SH-SY5Y (cell line): Measurements from ENCODE around the gene HCFC1.

Experiments used
- GATA2 ChIP-seq: IDR thresholded peaks from 2 replicates; pipeline ENCODE4 v1.6.1; 2011; ENCODE audit warnings: mild to moderate bottlenecking, low read depth, low read length
- GATA3 ChIP-seq: IDR thresholded peaks from 2 replicates; pipeline ENCODE4 v1.6.1; 2011; ENCODE audit warnings: low read depth, mild to moderate bottlenecking, low read length, moderate library complexity

DNA sequence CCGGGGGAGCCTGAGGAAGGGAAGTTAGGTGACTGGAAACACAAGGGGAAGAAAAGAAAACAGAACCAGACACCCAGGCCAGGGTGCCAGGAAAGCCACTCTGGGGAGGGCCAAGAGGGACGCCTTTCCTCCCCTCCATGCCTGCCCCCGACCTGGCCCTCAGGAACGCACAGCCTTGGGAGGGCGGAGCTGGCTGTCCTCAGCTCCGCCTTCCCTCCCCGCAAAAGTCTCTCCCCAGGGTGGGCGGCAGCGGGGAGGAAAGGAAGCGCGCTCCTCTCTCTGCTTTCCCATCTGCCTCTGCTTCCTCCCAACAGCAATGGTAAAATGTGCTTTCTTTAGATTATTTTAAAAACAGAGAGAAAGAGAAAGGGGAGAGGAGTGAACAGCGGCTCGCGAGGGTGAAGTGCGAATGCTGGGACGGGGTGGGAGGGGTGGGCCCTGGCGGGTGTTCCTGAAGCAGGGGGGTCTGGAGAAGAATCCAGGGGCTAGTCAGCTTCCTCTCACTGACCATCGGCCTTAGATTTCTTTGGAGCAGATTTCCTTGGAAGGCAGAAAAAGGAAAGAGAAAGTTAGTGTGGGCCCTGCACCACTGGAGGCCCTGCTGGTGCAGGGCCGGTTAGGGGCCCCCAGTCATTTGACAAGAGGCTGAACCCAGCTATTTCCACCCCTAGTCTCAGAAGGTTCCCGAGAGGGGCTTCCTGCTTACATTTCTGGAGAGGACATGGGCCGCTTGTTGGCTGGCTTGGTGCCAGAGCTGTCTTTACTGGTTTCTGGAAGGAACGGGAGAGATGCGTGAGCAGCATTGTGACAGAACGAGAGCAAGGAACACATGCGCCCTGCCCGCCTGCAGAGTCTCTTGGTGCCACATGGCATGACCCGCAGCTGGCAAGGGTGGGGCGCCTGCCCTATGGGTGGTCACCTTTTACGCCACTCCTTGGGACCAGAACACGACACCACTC is 22.5 kb downstream of the HCFC1 start:
- no peak for TF ChIP-seq GATA2
- TF ChIP-seq GATA3: no peak
